GM19438 (cell line): ENCODE results near the gene LRRC10B.

Experiments
- ATAC-seq: cut with Tn5 transposase; IDR thresholded peaks from one replicate; pipeline ENCODE4 v1.9.1; 2021; ENCODE audit warnings: low read depth; ENCODE audit not compliant: unreplicated experiment

Gene LRRC10B

DNA sequence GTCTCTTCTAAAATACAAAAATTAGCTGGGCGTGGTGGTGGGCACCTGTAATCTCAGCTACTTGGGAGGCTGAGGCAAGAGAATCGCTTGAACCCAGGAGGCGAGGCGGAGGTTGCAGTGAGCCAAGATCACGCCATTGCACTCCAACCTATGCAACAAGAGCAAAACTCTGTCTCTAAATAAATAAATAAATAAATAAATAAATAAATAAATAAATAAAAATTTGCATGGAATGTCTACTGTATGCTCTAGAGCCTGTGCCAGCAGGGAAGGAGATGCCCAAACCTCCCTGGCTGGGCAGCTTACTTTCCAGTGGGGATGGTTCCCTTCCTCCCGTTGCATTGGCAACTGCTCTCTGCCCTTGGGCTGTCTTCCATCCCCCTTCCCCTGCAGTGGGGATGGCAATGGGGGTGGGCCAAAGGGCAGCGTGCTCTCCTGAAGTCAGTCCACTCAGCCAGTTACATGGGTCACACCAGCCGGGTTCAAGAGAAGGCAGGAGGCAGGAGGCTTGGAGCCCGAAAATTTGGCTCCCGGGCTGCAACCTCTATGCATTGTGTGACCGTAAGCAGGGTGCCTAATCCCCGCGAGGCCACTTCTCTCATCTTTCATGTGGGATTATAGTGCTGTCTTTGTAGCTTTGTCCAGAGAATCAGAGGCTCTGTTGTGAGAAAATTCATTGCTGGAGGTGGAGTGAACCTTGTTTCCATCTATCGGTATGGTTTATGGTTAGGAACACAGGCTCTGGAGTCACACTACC is 1.4 kb upstream of the LRRC10B start:
- ATAC-seq, result no peak

GRCh38 chr11:61509043-61510029 is 787 bp downstream of the LRRC10B start:
- ATAC-seq, result no peak

DNA sequence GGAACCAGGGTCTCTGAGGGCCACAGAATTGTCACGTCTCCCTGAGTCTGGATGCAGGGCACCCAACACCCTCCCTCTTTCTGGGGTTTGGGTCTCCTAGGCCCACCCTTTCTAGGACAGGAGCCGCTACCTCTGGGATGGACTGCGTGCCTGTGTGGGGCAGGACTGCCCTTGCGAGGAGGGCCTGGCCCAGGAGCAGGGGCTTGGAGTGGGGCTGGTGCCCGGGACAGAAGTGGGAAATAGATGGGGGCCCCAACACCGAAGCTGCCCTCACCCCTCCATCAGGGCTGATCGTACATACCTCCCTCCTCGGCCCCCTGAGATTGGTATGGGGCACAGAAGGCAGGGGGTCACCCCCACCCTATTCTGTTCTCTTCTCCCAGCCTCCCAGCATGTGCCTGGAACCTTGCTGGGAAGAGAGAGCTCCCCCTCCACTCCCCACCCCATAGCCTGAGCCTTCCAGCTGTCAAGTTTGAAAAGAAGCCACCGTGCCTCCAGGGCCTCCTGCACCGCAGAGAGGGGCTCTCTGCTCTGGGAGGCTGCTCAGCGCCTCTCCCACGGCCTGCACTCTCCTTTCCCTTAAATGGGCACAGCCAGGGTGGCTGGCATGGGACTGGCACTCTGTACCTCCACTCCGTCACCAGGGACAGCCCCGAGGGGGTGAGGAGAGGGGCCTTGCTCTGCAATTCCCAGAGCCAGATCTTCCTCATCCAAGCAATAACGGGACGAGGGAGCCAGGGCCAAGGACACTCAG is 1.8 kb downstream of the LRRC10B start:
- no peak for ATAC-seq

GRCh38 chr11:61510974-61511373 is 2.4 kb downstream of the LRRC10B start:
- no peak for ATAC-seq

DNA sequence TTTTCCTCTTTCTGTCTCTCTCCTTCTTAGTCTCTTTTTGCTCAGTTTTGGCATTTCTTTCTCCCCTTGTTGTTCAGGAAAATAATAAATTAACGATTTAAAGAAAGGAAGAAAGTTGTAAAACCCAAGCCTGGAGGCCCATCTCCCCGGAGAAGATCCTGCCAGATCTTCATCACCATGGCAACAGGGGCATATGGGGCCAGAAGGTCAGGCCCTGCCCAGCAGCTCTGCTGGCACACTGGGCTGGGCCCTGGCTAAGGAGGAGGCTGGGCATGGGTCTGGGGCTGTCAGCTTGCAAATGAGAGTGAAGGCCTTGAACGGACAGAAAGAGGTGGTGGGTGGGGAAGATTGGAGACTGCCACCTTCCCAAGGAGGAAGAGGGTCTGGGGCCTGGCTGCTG is 2.8 kb downstream of the LRRC10B start:
- no peak for ATAC-seq

- ATAC-seq, result no peak
Observed at GRCh38 chr11:61512435-61512834, 3.9 kb downstream of the LRRC10B start.

GRCh38 chr11:61513143-61513765 is 4.7 kb downstream of the LRRC10B start:
- no peak for ATAC-seq

DNA sequence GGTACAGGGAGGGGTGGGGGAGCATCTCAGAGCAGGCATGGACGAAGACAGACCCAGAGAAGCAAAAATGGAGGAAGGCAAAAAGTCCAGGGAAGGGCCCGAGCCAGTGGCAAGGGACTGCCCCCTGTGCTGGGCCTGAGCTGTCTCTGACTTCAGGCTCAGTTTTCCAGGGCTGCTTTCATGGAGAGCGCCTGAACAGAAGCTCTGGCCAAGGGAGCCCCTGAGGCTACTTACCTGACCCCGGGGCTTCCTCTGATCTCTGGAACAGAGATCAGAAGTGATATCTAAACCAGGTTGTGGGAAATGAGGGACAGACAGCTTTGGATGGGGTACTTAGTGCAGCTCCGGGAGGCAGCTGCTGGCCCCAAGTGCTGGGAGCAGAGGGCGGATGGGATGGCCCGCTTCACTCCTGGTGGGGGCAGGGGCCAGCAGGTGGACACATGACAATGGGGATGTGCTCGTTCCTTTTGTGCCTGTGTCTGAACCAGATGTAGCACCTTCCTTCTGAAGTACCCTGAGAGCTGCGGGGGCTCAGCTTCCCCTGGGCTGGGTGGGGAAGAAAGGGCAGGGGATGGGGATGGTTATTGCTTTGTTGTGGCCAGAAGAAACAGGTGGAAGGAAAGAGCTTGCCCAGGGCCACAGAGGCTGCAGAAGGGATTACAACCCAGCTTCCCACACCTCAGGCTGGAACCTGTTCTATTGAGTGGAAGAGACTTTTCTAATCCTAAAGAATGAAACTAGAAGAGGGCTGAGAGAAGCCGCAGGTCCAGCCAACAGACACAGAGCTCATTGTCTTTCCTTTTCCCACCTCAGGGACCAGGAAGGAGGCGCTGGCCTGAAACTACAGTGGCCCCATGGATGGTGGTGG is 5.7 kb downstream of the LRRC10B start:
- ATAC-seq, result no peak

DNA sequence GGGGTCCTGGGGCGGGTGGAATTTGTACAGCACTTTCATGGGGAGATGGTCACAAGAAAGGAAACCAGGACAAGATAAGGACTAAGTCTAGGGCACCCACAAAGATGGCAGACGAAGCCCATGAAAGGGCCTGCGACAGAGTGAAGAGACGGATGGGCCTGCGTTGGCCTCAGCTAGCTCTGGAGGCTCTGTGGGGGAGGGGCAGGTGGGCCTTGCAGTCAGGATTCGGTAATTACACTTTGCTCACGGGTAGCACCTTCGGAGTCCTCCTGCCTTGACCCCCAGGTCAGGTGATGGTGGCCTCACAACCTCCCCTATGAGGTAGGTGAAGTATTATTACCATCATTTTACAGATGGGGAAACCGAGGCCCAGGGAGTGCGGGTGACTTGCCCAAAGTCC is 7.1 kb downstream of the LRRC10B start:
- no peak for ATAC-seq

DNA sequence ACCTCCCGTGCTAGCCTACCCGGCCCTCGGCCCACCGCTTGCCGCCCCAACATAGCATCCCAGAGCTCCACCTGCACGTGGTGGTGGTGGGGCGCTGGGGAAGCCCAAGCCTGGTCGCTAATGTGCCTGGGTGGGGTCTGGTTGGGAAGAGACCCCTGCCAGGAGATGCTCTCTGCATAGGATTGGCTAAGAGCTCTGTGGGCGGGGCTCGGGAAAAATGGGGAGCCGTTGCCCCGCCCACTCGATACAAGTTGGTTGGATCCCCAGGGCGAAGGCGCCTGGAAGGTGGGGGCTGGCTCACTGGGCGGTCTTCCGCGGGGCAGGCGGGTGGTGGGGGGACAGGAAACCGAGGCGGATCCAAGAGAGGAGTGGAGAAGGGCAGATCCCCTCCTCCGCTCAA is 7.6 kb downstream of the LRRC10B start:
- ATAC-seq, result no peak

DNA sequence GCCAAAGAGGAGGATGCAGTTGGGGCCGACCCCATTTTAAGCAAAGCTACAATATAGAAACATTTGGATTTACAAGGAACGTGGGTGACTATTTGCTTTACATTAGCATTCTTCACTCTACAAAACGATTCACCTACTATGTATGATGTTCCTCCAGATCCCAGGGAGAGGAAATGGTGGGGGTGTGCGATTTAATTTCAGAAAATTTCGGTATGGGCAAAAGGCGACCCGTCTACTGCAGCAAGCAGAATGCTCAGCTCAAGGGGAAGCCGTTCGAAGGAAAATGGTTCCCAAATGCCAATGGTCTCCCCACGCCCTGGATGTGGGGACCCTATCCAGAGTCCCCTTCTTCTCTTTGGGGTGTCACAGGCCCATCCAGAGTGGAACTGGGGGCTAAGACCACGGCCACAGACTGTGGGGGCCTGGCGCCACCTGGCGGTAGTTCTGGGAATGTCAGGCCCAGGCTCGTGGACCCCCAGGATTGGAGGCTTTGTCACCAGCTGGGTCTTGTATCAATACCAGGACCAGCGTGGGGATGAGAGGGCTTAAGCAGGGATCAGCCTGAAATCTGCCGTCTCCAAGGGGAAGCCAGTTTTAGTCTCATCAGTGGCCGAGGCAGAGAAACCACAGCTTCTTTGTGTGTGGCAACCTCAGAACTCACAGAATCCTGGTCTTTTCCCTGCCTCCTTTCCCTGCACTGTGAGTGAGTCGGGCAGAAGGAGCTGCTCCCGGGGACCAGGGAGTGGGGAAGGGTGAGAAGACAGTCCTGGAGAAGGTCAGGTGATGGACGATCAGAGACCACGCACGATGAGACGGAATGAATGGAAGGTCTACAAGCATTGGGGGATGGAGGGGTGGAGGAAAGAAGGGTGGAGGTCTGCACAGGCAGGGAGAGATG is 8.4 kb downstream of the LRRC10B start:
- ATAC-seq, result no peak

DNA sequence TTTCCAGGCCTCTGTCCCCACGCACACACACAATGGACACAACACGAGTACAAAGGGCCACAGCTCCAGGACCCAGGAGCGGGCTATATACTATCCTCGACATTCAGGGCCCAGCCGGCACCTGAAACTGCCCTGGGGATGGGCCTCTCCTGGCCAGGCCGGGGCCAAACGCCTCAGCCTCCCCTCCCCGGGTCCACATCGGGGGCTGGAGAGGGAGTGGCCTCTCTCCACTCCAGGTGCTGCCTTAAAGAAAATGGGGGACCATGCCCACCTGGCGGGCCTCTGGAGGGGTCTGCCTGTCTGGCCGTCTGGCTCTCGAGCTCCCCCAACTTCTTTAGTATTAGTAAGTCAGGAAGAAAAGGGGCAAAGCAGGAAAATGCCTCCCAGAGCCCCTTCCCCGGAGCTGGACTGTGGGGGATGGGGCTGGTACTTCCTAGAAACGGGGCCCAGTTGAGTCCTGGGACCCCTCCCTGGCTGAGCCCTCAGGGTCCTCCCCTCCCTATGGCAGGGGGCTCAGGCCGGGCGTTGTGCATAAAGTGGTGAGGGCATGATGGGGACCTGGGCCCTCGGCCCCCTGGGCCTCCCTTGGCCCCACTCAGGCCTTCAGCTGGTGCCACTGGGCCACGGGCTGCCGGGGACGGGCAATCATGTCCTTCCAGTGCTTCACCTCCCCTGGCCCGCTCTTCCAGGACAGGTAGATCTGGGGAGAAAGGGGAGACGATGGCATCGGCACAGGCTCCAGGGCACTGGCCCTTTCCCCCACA is 9.7 kb downstream of the LRRC10B start:
- ATAC-seq, result no peak

DNA sequence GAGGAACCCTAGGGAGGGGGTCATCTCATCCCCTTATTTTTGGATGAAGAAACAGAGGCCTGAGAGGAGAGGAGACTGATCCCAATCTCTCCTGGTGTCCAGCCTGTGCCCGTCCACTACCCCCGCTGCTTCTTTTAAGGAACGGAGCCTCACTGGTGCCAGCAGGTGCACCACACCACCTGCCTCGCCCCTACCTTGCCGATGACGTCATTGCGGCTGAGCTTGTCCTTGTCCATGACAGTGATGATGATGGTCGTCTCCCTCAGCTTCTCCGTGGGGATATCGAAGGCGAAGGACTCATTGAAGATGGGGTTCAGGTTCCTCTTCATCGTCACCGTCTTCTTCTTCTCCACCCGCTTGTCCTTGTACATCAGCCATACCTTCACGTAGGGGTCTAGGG is 14.3 kb downstream of the LRRC10B start:
- no peak for ATAC-seq

- no peak for ATAC-seq
Observed at GRCh38 chr11:61524446-61524845, 15.9 kb downstream of the LRRC10B start.

GRCh38 chr11:61524963-61525587 is 16.5 kb downstream of the LRRC10B start:
- no peak for ATAC-seq

GRCh38 chr11:61526229-61526628 is 17.7 kb downstream of the LRRC10B start:
- ATAC-seq, result no peak

DNA sequence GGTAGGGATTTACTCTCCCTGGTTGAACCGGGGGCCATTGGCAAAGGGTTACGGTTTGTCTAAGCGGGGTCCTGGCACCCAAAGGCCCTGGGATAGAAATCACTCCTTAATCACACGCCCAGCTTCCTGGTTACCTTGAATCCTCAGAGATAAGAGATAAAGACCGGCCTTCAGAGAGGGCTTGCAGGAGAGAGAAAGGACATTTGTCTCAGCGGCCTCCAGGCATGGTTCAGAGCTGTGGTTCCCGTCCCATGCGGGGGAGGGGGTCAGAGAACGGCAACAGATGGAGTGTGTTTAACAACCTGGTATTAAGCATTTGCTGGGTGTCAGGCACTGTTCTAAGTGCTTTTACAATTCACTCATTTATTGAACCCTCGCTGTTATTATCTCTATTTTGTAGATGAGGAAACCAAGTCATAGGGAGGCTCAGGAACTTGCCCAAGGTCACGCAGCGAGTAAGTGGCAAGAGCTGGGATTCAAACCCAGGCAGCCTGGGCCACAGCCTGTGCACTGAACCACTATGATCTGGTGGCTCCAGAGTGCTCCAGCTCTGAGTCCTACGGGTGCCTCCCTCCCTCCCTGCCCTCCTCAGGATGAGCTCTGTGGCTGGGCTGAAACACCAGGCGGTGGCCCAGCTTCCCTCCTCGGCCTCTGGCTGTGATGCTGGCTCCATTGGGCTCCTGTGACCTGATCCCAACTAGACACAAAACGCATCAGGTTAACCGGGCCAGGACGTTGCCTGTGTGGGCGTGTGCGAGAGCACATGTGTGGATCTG is 18.6 kb downstream of the LRRC10B start:
- no peak for ATAC-seq
